HepG2 (cell line): ENCODE data around the gene CPE. TPM values are rescaled to one million over a fixed set of nuclear protein-coding genes. Genes with fewer than 3 reads are reported as not detected.

Experiments
- ATAC-seq: fragments of 200-7000 bp; cut with Tn5 transposase; 3 replicates; pipeline ENCODE4 v1.9.1; 2020; ENCODE audit warnings: mild to moderate bottlenecking, moderate library complexity
- BruUV-seq: library from RNA; stranded (reverse); fragments of 400-500 nt; replicated peaks from 2 replicates; lab custom pipeline; 2021; lab: Mats Ljungman, UMichigan
- CTCF ChIA-PET: fragments of 300-600 bp; formaldehyde crosslinking; extraction: SDS; loops from one replicate; lab custom pipeline; 2021; ENCODE audit warnings: low total read pairs, inconsistent platforms, low intra/inter-chr PET ratio; lab: Yijun Ruan, JAX
- POLR2A ChIA-PET: fragments of 350-600 bp; sonication (Branson Sonifier 250); formaldehyde crosslinking; loops from one replicate; lab custom pipeline; 2020; ENCODE audit warnings: antibody characterized with exemption, inconsistent platforms; lab: Yijun Ruan, JAX
- DNase-seq: peaks from one replicate; pipeline ENCODE4 v3.0.0-alpha.2; 2015; ENCODE audit warnings: low spot score
- FAIRE-seq: peaks from 3 replicates; lab custom pipeline; 2011; peaks lifted over from hg19 to GRCh38; lab: Jason Lieb, UNC
- H2AFZ ChIP-seq: one replicate; pipeline ENCODE4 v1.6.1; 2011; ENCODE audit warnings: low read length, inconsistent platforms
- H3K27ac ChIP-seq: fragments of 300-600 bp; 3 replicates; pipeline ENCODE4 v1.8.0; 2011; ENCODE audit warnings: mixed run types, mild to moderate bottlenecking, mixed read lengths, low read length, inconsistent platforms; ENCODE audit not compliant: insufficient read depth; ENCODE audit errors: extremely low read length
- H3K27me3 ChIP-seq, 2 experiments: fragments of 200-600 bp in 1 of 2; 2 replicates in 1 of 2; 3 replicates in 1 of 2; pipeline versions ENCODE4 v1.6.0 to v1.8.0; 2011; ENCODE audit warnings: low read length in 2 of 2, mild to moderate bottlenecking in 2 of 2, moderate library complexity in 2 of 2, inconsistent platforms in 1 of 2; ENCODE audit not compliant: insufficient read depth in 2 of 2, control insufficient read depth in 1 of 2
- H3K36me3 ChIP-seq, 2 experiments: fragments of 200-600 bp in 1 of 2; replicated peaks in 1 of 2; 2 replicates in 1 of 2; 3 replicates in 1 of 2; pipeline versions ENCODE4 v1.5.1 to v1.8.0; 2011; ENCODE audit warnings: low read length in 2 of 2, inconsistent platforms in 1 of 2; ENCODE audit not compliant: insufficient read depth in 2 of 2, control insufficient read depth in 1 of 2
- H3K4me1 ChIP-seq: 2 replicates; pipeline ENCODE4 v1.5.1; 2012; ENCODE audit warnings: low read length, inconsistent platforms; ENCODE audit not compliant: insufficient read depth
- H3K4me2 ChIP-seq: 2 replicates; pipeline ENCODE4 v1.6.0; 2011; ENCODE audit warnings: low read depth, low read length, inconsistent platforms
- H3K4me3 ChIP-seq, 3 experiments: fragments of 200-600 bp in 1 of 3; sonication (generic), shearing (Covaris generic) in 1 of 3; replicated peaks in 1 of 3; 2 replicates each; pipeline ENCODE4 v1.5.1; 2011 to 2016; ENCODE audit warnings: low read length in 3 of 3, inconsistent platforms in 2 of 3, low read depth in 2 of 3, mild to moderate bottlenecking in 2 of 3, control low read depth in 1 of 3, mixed read lengths in 1 of 3; ENCODE audit not compliant: insufficient read depth in 1 of 3
- H3K79me2 ChIP-seq: one replicate; pipeline ENCODE4 v1.6.1; 2011; ENCODE audit warnings: low read length, inconsistent platforms; ENCODE audit not compliant: insufficient read depth
- H3K9ac ChIP-seq: 2 replicates; pipeline ENCODE4 v1.6.0; 2011; ENCODE audit warnings: mild to moderate bottlenecking, low read depth, low read length, inconsistent platforms; ENCODE audit not compliant: insufficient read depth
- H3K9me3 ChIP-seq: 2 replicates; pipeline ENCODE4 v1.5.1; 2012; ENCODE audit warnings: mild to moderate bottlenecking, low read length
- H4K20me1 ChIP-seq: 2 replicates; pipeline ENCODE4 v1.6.0; 2011; ENCODE audit warnings: inconsistent platforms, mild to moderate bottlenecking, low read length, moderate library complexity; ENCODE audit not compliant: insufficient read depth
- CC2D1A ChIP-seq: sonication (generic); formaldehyde crosslinking; IDR thresholded peaks from 2 replicates; pipeline ENCODE4 v1.8.1; 2023; ENCODE audit warnings: mild to moderate bottlenecking, missing genetic modification reagents
- FOSL2 ChIP-seq: sonication (generic); formaldehyde crosslinking; IDR thresholded peaks from 2 replicates; pipeline ENCODE4 v1.4.0; 2020; ENCODE audit warnings: missing genetic modification reagents
- GMEB1 ChIP-seq: sonication (generic); formaldehyde crosslinking; IDR thresholded peaks from 2 replicates; pipeline ENCODE4 v1.5.1; 2020; ENCODE audit warnings: missing genetic modification reagents, mild to moderate bottlenecking, borderline replicate concordance
- HNRNPL ChIP-seq: fragments of 200-400 bp; formaldehyde crosslinking; IDR thresholded peaks from 2 replicates; pipeline ENCODE4 v1.6.1; 2017; ENCODE audit warnings: mild to moderate bottlenecking, low read depth, low read length
- MAF1 ChIP-seq: sonication (generic); formaldehyde crosslinking; IDR thresholded peaks from 2 replicates; pipeline ENCODE4 v1.5.0; 2020; ENCODE audit warnings: missing genetic modification reagents, borderline replicate concordance
- NFYB ChIP-seq: sonication (generic); formaldehyde crosslinking; IDR thresholded peaks from 2 replicates; pipeline ENCODE4 v1.4.0; 2020; ENCODE audit warnings: missing genetic modification reagents
- ZFP91 ChIP-seq: sonication (generic); formaldehyde crosslinking; IDR thresholded peaks from 2 replicates; pipeline ENCODE4 v1.9.0; 2022; ENCODE audit warnings: missing genetic modification reagents, mild to moderate bottlenecking, borderline replicate concordance
- ZNF17 ChIP-seq: sonication (generic); formaldehyde crosslinking; IDR thresholded peaks from 2 replicates; pipeline ENCODE4 v1.5.0; 2020; ENCODE audit warnings: mild to moderate bottlenecking, missing genetic modification reagents
- ZNF737 ChIP-seq: sonication (generic); formaldehyde crosslinking; IDR thresholded peaks from 2 replicates; pipeline ENCODE4 v1.5.0; 2020; ENCODE audit warnings: missing genetic modification reagents, mild to moderate bottlenecking, borderline replicate concordance
- ZNF788 ChIP-seq: sonication (generic); formaldehyde crosslinking; IDR thresholded peaks from 2 replicates; pipeline ENCODE4 v1.5.0; 2020; ENCODE audit warnings: mild to moderate bottlenecking, missing genetic modification reagents, borderline replicate concordance
- WGBS: methylation state at CpG from one replicate; pipeline ENCODE4 v1.1.6; 2017; ENCODE audit warnings: low lambda C conversion rate; 5-methylcytosine and 5-hydroxymethylcytosine counted together
- in situ Hi-C: cut with HindIII; loops from 2 replicates; pipeline ENCODE4 v1.10.0; 2017; ENCODE audit warnings: low pct_unique_long_range_greater_than_20kb; ENCODE audit not compliant: extremely low pct_ligation_motif_present
- intact Hi-C: fragments of 100-400 bp; cut with micrococcal nuclease; formaldehyde crosslinking; loops from one replicate; pipeline ENCODE4 v1.10.0; 2022; ENCODE audit not compliant: unreplicated experiment
- polyA plus RNA-seq, 8 experiments: library from polyadenylated mRNA; depleted of rRNA in 3 of 8; stranded (reverse) in 7 of 8; unstranded in 1 of 8; fragments of >200 nt; fragmentation: Illumina TruSeq in 4 of 8; extraction: Trizol in 4 of 8; gene quantifications; 2 replicates each; pipeline versions ENCODE4 v1.2.1 to v1.2.3, GENCODE V29; 2011 to 2016; ENCODE audit warnings: low read depth in 4 of 8, missing spikeins in 1 of 8, mixed read lengths in 1 of 8; ENCODE audit not compliant: insufficient read depth in 1 of 8
- total RNA-seq, 5 experiments: library from RNA; depleted of rRNA; stranded (reverse); fragments of >200 nt; fragmentation: Illumina TruSeq; extraction: Trizol; gene quantifications; 2 replicates each; pipeline ENCODE4 v1.2.3, GENCODE V29; 2016; ENCODE audit warnings: low read depth in 1 of 5

CPE gene
- total and polyA plus RNA-seq, 2 of the 13 experiments (the other 11 are each of a cell fraction or from before 2014, with no cell fraction given): 268 to 852 TPM

- Histone ChIP-seq H3K9ac (no peak overlapping the region), H3K4me1 (peaks cover 64% of the 10 kb centered on the region), H3K4me2 (peak overlapping the region; percentile 78), H2AFZ (no peak overlapping the region), H3K79me2 (peaks cover 83% of the 10 kb centered on the region), H3K27ac (no peak overlapping the region), H3K27me3 (no peaks in the 10 kb centered on the region; a peak in 1 of 5 replicates), H4K20me1 (peaks cover 3% of the 10 kb centered on the region; the same call in 1 of the 2 replicates), H3K4me3 (no peak overlapping the region; a peak in 1 of 6 replicates), H3K9me3 (no peaks in the 10 kb centered on the region), H3K36me3 (no peaks in the 10 kb centered on the region; a peak in 2 of 5 replicates)
- WGBS: 91% methylated on average over 1 of the region's 1 CpG
- DNase-seq: no peak
- no peak for FAIRE-seq
- in situ Hi-C loops (no loop called here), intact Hi-C loops (no loop called here)
- no TSS peak for BruUV-seq
- ChIA-PET POLR2A (interaction anchor here (1.5 kb wide), 1 partner anchor 31 kb away, joined by 4 read pairs; no protein-coding TSS in a partner anchor), CTCF (no interaction called here)
- ATAC-seq: no peak
- TF ChIP-seq ZFP91: no peak
- no peak for TF ChIP-seq ZNF737 (CRISPR knock-in tag)
- TF ChIP-seq FOSL2 (CRISPR knock-in tag): no peak
- TF ChIP-seq CC2D1A (CRISPR knock-in tag): no peak
- no peak for TF ChIP-seq HNRNPL
- no peak for TF ChIP-seq GMEB1 (CRISPR knock-in tag)
- no peak for TF ChIP-seq ZNF17 (CRISPR knock-in tag)
- TF ChIP-seq MAF1 (CRISPR knock-in tag): no peak
- no peak for TF ChIP-seq ZNF788 (CRISPR knock-in tag)
- no peak for TF ChIP-seq NFYB (CRISPR knock-in tag)
Measured at GRCh38 chr4:165382640-165383039, 3.8 kb downstream of the CPE start.
